Natural killer cell (primary cell): ENCODE results near the gene MPRIP. TPM values are rescaled to one million over a fixed set of nuclear protein-coding genes. Genes with fewer than 3 reads are reported as not detected.
A peak's percentile ranks its signal among the peaks of the same experiment; 100 is the strongest.

ENCODE experiments used
- ATAC-seq, 3 donors: fragments of 150-1000 bp in 2 of 3; fragments of 200-7000 bp in 1 of 3; cut with Tn5 transposase; 1 replicate in 1 of 3; 2 replicates in 2 of 3; pipeline ENCODE4 v1.10.0; 2021; ENCODE audit warnings: mild to moderate bottlenecking in 2 of 3, moderate library complexity in 2 of 3
- DNase-seq, 2 donors: peaks; one replicate each; pipeline versions ENCODE4 v3.0.0 to v3.0.0-alpha.2; 2013 to 2021; ENCODE audit warnings: mixed read lengths in 1 of 2
- H3K27ac ChIP-seq: one replicate; pipeline ENCODE4 v1.5.1; 2013; ENCODE audit warnings: mild to moderate bottlenecking, low read length
- H3K27me3 ChIP-seq: one replicate; pipeline ENCODE4 v1.6.1; 2013; ENCODE audit warnings: low read length; ENCODE audit not compliant: control insufficient read depth, insufficient read depth
- H3K36me3 ChIP-seq: one replicate; pipeline ENCODE4 v1.6.1; 2013; ENCODE audit warnings: low read length; ENCODE audit not compliant: control insufficient read depth, insufficient read depth
- H3K4me1 ChIP-seq: one replicate; pipeline ENCODE4 v1.6.1; 2013; ENCODE audit warnings: low read length; ENCODE audit not compliant: control insufficient read depth, insufficient read depth
- H3K4me3 ChIP-seq: one replicate; pipeline ENCODE4 v1.5.1; 2013; ENCODE audit warnings: low read length
- H3K9me3 ChIP-seq: one replicate; pipeline ENCODE4 v1.6.1; 2013; ENCODE audit warnings: low read length; ENCODE audit not compliant: control insufficient read depth, insufficient read depth
- H3K27ac Mint-ChIP-seq, 2 donors: one replicate each; pipeline ENCODE4 v1.8.0; 2022; ENCODE audit warnings: mild to moderate bottlenecking in 2 of 2, mixed read lengths in 2 of 2, moderate library complexity in 1 of 2
- H3K27me3 Mint-ChIP-seq, 2 donors: one replicate each; pipeline ENCODE4 v1.8.0; 2022; ENCODE audit warnings: low read depth in 2 of 2, mixed read lengths in 2 of 2
- H3K36me3 Mint-ChIP-seq: one replicate; pipeline ENCODE4 v1.8.0; 2022; ENCODE audit warnings: mixed read lengths
- H3K4me1 Mint-ChIP-seq, 2 donors: one replicate each; pipeline ENCODE4 v1.8.0; 2022; ENCODE audit warnings: mixed read lengths in 2 of 2
- H3K4me3 Mint-ChIP-seq: one replicate; pipeline ENCODE4 v1.8.0; 2022; ENCODE audit warnings: mild to moderate bottlenecking, moderate library complexity, mixed read lengths
- H3K9me3 Mint-ChIP-seq, 2 donors: one replicate each; pipeline ENCODE4 v1.8.0; 2022; ENCODE audit warnings: mixed read lengths in 2 of 2
- CTCF ChIP-seq: fragments of 200-600 bp; IDR thresholded peaks from one replicate; pipeline ENCODE4 v1.8.0; 2022; ENCODE audit warnings: antibody characterized with exemption
- WGBS: methylation state at CpG from one replicate; pipeline ENCODE4 v1.1.7; 2013; ENCODE audit warnings: missing lambda C conversion rate; ENCODE audit not compliant: insufficient coverage; 5-methylcytosine and 5-hydroxymethylcytosine counted together
- intact Hi-C: fragments of 100-400 bp; cut with micrococcal nuclease; formaldehyde crosslinking; loops from one replicate; pipeline ENCODE4 v1.14.2; 2022
- total RNA-seq, 4 donors: library from RNA; stranded (reverse); fragments of 120-200 nt in 1 of 4; gene quantifications; one replicate each; pipeline versions ENCODE4 v1.2.3 to v1.2.4, GENCODE V29; 2013 to 2022

MPRIP gene
- total RNA-seq, 3 donors from 2014 or later (not counting 1 experiment from before 2014, with no cell fraction given), result 225 to 272 (median 229) TPM

- Mint-ChIP-seq H3K9me3 (no peaks in the 10 kb centered on the region), H3K36me3 (no peaks in the 10 kb centered on the region), H3K4me3 (no peak overlapping the region), H3K27ac (no peak overlapping the region), H3K4me1 (peaks cover 24 to 28% of the 10 kb centered on the region in 2 donors), H3K27me3 (no peaks in the 10 kb centered on the region)
- DNase-seq (no peak), ATAC-seq (no peak)
- no peaks in the 10 kb centered on the region for H3K9me3 ChIP-seq
- H3K4me1 ChIP-seq, result peaks cover 38% of the 10 kb centered on the region
- WGBS, result 99% methylated on average over 7 of the region's 8 CpGs
- no peak overlapping the region for H3K4me3 ChIP-seq
- intact Hi-C loops, result no loop called here
- peaks cover 77% of the 10 kb centered on the region for H3K36me3 ChIP-seq
- H3K27ac ChIP-seq, result no peak overlapping the region
- no peaks in the 10 kb centered on the region for H3K27me3 ChIP-seq
- no peak for TF ChIP-seq CTCF
Measured at GRCh38 chr17:17175340-17175739, 133.1 kb downstream of the MPRIP start.

GRCh38 chr17:17175917-17176316, 133.7 kb downstream of the MPRIP start:
- H3K27me3 Mint-ChIP-seq, result no peaks in the 10 kb centered on the region
- H3K27me3 ChIP-seq, result no peaks in the 10 kb centered on the region
- WGBS, result 52% methylated on average over 12 of the region's 12 CpGs
- H3K9me3 ChIP-seq, result no peaks in the 10 kb centered on the region
- peak overlapping the region; percentile 14 for H3K27ac ChIP-seq
- intact Hi-C loops, result no loop called here
- DNase-seq, result peak in 1 of 2 donors; percentile 53
- no peaks in the 10 kb centered on the region for H3K36me3 Mint-ChIP-seq
- H3K4me3 ChIP-seq, result no peak overlapping the region
- no peak overlapping the region for H3K27ac Mint-ChIP-seq
- H3K9me3 Mint-ChIP-seq, result no peaks in the 10 kb centered on the region
- peaks cover 37% of the 10 kb centered on the region for H3K4me1 ChIP-seq
- ATAC-seq, result peak in 1 of 3 donors; percentile 11
- H3K4me1 Mint-ChIP-seq, result peaks cover 23 to 27% of the 10 kb centered on the region in 2 donors
- peaks cover 83% of the 10 kb centered on the region for H3K36me3 ChIP-seq
- TF ChIP-seq CTCF, result no peak
- H3K4me3 Mint-ChIP-seq, result no peak overlapping the region

- Mint-ChIP-seq H3K4me3 (no peak overlapping the region), H3K9me3 (no peaks in the 10 kb centered on the region), H3K4me1 (peaks cover 19 to 23% of the 10 kb centered on the region in 2 donors), H3K36me3 (no peaks in the 10 kb centered on the region), H3K27ac (no peak overlapping the region), H3K27me3 (no peaks in the 10 kb centered on the region)
- intact Hi-C loops, result no loop called here
- ATAC-seq, result no peak
- Histone ChIP-seq H3K27ac (peak overlapping the region; percentile 14), H3K4me3 (no peak overlapping the region), H3K9me3 (no peaks in the 10 kb centered on the region), H3K36me3 (peaks cover 86% of the 10 kb centered on the region), H3K4me1 (peaks cover 33% of the 10 kb centered on the region), H3K27me3 (no peaks in the 10 kb centered on the region)
- peak in 1 of 2 donors; percentile 62 for DNase-seq
- 94% methylated on average over 12 of the region's 12 CpGs for WGBS
- TF ChIP-seq CTCF, result no peak
Measured at GRCh38 chr17:17176341-17176740, 134.1 kb downstream of the MPRIP start.

- intact Hi-C loops, result no loop called here
- H3K4me3 Mint-ChIP-seq, result no peak overlapping the region
- DNase-seq (peak in 1 of 2 donors; percentile 61), ATAC-seq (no peak)
- peaks cover 89% of the 10 kb centered on the region for H3K36me3 ChIP-seq
- WGBS, result 97% methylated on average over 12 of the region's 12 CpGs
- no peaks in the 10 kb centered on the region for H3K9me3 Mint-ChIP-seq
- H3K36me3 Mint-ChIP-seq, result no peaks in the 10 kb centered on the region
- H3K27ac Mint-ChIP-seq, result no peak overlapping the region
- H3K4me1 Mint-ChIP-seq, result peaks cover 15 to 16% of the 10 kb centered on the region in 2 donors
- TF ChIP-seq CTCF, result no peak
- no peaks in the 10 kb centered on the region for H3K27me3 ChIP-seq
- no peak overlapping the region for H3K27ac ChIP-seq
- H3K4me1 ChIP-seq, result peaks cover 32% of the 10 kb centered on the region
- no peaks in the 10 kb centered on the region for H3K9me3 ChIP-seq
- no peaks in the 10 kb centered on the region for H3K27me3 Mint-ChIP-seq
- no peak overlapping the region for H3K4me3 ChIP-seq
Measured at GRCh38 chr17:17177176-17177575, 134.9 kb downstream of the MPRIP start.
